Activated naive CD4-positive, alpha-beta T cell treated with anti-CD3 and anti-CD28 coated beads for 36 hours (primary cell): ENCODE results near the gene TENM4. TPM values are rescaled to one million over a fixed set of nuclear protein-coding genes. Genes with fewer than 3 reads are reported as not detected.

Experiments used
- CTCF ChIA-PET: fragments of 350-600 bp; sonication (Branson Sonifier 250); formaldehyde crosslinking; loops from one replicate; lab custom pipeline; 2021; ENCODE audit warnings: antibody characterized with exemption; lab: Charles Lee
- DNase-seq: peaks from one replicate; pipeline ENCODE4 v3.0.0-alpha.2; 2020
- H3K27ac Mint-ChIP-seq: one replicate; pipeline ENCODE4 v1.8.0; 2021; ENCODE audit warnings: mild to moderate bottlenecking, mixed read lengths
- H3K27me3 Mint-ChIP-seq: one replicate; pipeline ENCODE4 v1.8.0; 2021; ENCODE audit warnings: low read depth, mixed read lengths
- H3K36me3 Mint-ChIP-seq: one replicate; pipeline ENCODE4 v1.8.0; 2021; ENCODE audit warnings: low read depth, mixed read lengths
- H3K4me1 Mint-ChIP-seq: one replicate; pipeline ENCODE4 v1.8.0; 2021; ENCODE audit warnings: low read depth, mixed read lengths
- H3K4me3 Mint-ChIP-seq: one replicate; pipeline ENCODE4 v1.8.0; 2021; ENCODE audit warnings: mild to moderate bottlenecking, moderate library complexity, mixed read lengths
- H3K9me3 Mint-ChIP-seq: one replicate; pipeline ENCODE4 v1.8.0; 2021; ENCODE audit warnings: mixed read lengths
- intact Hi-C: fragments of 100-400 bp; cut with micrococcal nuclease; formaldehyde crosslinking; loops from one replicate; pipeline ENCODE4 v1.15.1; 2023
- total RNA-seq, 2 experiments: library from RNA; stranded (reverse); gene quantifications; one replicate each; pipeline ENCODE4 v1.2.3, GENCODE V29; 2021

The TENM4 gene
- total RNA-seq, 2 experiments from 2014 or later, result not detected

DNA sequence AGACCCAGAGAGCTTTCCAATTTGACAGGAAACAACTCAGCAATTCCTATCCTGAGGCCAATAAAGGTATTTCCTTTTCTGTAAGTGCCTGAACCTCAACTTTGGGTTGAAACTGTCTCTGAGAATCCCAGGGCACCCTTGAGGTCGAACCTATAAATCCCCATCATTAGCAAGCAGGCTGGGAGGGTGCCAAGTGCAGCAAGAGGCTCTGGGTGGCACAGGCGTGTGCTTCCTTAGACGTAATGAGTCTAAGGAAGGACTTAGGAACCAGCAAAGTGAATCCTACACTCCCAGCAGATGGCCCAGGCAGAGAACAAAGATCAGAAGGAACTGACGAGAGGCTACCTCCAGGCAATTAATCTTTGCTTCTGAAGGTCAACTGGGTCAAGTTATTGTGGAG lies 631.9 kb downstream of the TENM4 start:
- Mint-ChIP-seq H3K27ac (no peak overlapping the region), H3K9me3 (no peaks in the 10 kb centered on the region), H3K27me3 (peaks cover 8% of the 10 kb centered on the region), H3K4me3 (no peak overlapping the region), H3K4me1 (no peaks in the 10 kb centered on the region), H3K36me3 (no peaks in the 10 kb centered on the region)
- DNase-seq, result no peak
- CTCF ChIA-PET, result no interaction called here
- intact Hi-C loops, result no loop called here

GRCh38 chr11:78807351-78807750 lies 633.5 kb downstream of the TENM4 start:
- no peak for DNase-seq
- H3K36me3 Mint-ChIP-seq, result no peaks in the 10 kb centered on the region
- no peak overlapping the region for H3K4me3 Mint-ChIP-seq
- H3K9me3 Mint-ChIP-seq, result no peaks in the 10 kb centered on the region
- CTCF ChIA-PET, result interaction anchor here (0.6 kb wide), 1 partner anchor 38 kb away, joined by 4 read pairs; no protein-coding TSS in a partner anchor
- intact Hi-C loops, result no loop called here
- H3K4me1 Mint-ChIP-seq, result no peaks in the 10 kb centered on the region
- H3K27me3 Mint-ChIP-seq, result peaks cover 8% of the 10 kb centered on the region
- H3K27ac Mint-ChIP-seq, result no peak overlapping the region

DNA sequence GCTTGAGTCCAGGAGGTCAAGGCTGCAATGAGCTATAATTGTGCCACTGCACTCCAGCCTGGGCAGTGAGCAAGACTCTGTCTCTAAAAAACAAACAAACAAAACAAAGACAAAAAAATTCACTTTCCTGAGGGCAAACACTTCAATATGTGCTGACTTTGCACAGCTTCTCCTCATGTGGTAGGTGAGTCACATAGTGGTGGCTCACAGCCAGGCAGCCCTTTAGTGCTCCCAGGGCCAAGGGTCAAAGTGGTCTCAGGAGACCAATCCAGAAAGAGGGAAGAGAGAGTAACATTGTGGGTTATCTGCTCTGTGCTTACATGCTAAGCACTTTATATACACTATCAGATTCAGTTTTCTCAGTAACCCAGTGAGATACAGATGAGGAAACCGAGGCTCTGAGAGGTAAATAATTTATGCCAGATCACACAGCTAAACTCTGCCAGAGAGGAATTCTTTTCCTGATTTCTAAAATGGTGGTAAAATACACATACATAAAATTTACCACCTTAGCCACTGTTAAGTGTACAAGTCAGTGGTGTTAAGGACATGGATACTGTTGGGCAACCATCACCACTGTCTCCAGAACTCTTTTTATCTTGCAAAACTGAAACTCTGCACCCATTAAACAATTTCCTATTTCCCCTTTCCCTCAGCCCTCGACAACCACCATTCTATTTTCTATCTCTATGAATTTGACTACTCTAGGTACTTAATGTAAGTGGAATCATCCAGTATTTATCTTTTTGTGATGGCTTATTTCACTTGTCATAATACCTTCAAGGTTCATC lies 634.4 kb downstream of the TENM4 start:
- intact Hi-C loops, result no loop called here
- no peak overlapping the region for H3K27ac Mint-ChIP-seq
- no peaks in the 10 kb centered on the region for H3K36me3 Mint-ChIP-seq
- CTCF ChIA-PET, result interaction anchor here (0.9 kb wide), 1 partner anchor 12 kb away, joined by 3 read pairs; no protein-coding TSS in a partner anchor
- H3K4me1 Mint-ChIP-seq, result no peaks in the 10 kb centered on the region
- H3K27me3 Mint-ChIP-seq, result peaks cover 8% of the 10 kb centered on the region
- no peak overlapping the region for H3K4me3 Mint-ChIP-seq
- DNase-seq, result no peak
- no peaks in the 10 kb centered on the region for H3K9me3 Mint-ChIP-seq

DNA sequence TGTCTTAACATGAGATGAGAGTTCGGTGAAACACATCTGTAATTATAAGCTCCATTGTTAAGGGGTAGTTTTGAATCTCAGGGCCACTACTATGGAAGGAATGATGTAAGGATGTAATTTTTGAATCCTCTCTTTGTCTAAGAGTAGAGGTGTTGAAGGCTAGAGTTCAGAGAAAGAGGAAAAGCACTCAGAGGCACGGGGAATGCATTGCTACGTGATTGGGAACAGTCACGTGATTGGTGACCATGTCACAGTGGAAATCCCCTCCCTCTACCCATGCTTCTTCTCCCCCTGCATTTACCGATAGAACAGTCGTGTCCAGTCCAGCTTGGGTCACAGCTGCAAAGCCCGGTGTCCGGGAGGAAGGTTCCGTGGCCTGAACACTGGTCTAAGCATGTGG lies 635.8 kb downstream of the TENM4 start:
- H3K36me3 Mint-ChIP-seq, result no peaks in the 10 kb centered on the region
- no peaks in the 10 kb centered on the region for H3K4me1 Mint-ChIP-seq
- no peak overlapping the region for H3K4me3 Mint-ChIP-seq
- intact Hi-C loops, result no loop called here
- H3K27ac Mint-ChIP-seq, result no peak overlapping the region
- peaks cover 8% of the 10 kb centered on the region for H3K27me3 Mint-ChIP-seq
- H3K9me3 Mint-ChIP-seq, result no peaks in the 10 kb centered on the region
- DNase-seq, result no peak
- CTCF ChIA-PET, result no interaction called here

DNA sequence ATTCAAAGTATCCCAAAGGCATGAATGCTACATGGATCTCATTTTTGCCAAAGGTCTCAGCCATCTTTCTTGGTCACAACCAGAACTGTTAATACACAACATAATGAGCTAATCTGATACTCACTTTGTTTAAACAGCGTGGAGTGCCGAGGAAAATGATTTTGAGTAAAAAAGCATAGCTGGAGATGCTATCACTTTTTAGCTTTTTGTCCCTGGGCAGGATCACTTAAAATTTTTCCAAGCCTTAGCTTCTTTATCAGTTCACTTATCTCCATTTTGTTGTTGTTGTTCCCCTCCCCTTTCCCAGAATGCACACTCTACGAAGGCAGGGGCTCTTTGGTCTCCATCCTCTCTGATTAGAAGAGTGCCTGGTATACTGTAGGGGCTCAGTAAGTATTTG lies 636.8 kb downstream of the TENM4 start:
- CTCF ChIA-PET, result interaction anchor here (1.3 to 2.0 kb wide), 2 partner anchors 11 to 158 kb away, joined by 4 to 8 read pairs; no protein-coding TSS in a partner anchor
- Mint-ChIP-seq H3K36me3 (no peaks in the 10 kb centered on the region), H3K4me3 (no peak overlapping the region), H3K4me1 (no peaks in the 10 kb centered on the region), H3K27me3 (peaks cover 8% of the 10 kb centered on the region), H3K27ac (no peak overlapping the region), H3K9me3 (no peaks in the 10 kb centered on the region)
- intact Hi-C loops, result no loop called here
- no peak for DNase-seq

DNA sequence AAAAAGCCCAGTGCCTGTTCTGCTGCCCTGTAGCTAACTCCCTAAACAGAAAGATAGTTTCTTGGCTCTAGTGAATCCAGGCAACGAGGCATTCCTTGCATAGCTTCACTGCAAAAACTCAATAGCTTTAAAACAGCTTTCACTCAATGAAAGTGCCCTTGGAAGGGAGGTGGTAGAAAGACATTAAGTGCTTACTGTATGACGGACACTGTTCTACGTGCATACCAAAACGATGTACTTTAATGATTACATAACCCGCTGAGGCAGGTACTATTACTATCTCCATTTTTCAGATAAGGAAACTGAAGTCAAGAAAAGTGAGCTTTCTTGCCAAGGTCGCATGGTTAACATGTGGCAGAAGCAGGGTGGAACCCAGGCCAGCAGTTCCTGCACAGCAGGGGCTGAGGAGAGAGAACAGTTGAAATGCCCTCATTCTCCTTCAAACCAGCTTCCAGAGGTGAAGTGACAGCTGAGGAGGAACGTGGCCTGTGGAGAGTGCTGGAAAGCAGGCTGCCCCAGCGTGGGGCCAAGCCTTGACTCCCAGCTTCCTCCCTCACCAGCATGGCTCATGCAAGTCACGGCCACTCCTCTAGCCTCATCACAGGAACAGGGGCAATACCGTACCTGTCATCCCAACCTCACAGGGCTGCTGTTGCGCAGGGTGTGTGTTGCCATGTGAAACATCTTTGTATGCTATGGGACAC lies 638.6 kb downstream of the TENM4 start:
- Mint-ChIP-seq H3K36me3 (no peaks in the 10 kb centered on the region), H3K4me3 (no peak overlapping the region), H3K9me3 (no peaks in the 10 kb centered on the region), H3K27me3 (peaks cover 5% of the 10 kb centered on the region), H3K27ac (no peak overlapping the region), H3K4me1 (no peaks in the 10 kb centered on the region)
- CTCF ChIA-PET, result interaction anchor here (1.0 to 2.0 kb wide), 3 partner anchors 14 to 156 kb away, joined by 3 to 8 read pairs (median 4); no protein-coding TSS in a partner anchor
- intact Hi-C loops, result no loop called here
- no peak for DNase-seq

- no peak for DNase-seq
- no peaks in the 10 kb centered on the region for H3K36me3 Mint-ChIP-seq
- H3K4me1 Mint-ChIP-seq, result no peaks in the 10 kb centered on the region
- H3K27ac Mint-ChIP-seq, result no peak overlapping the region
- CTCF ChIA-PET, result interaction anchor here (1.0 to 1.8 kb wide), 2 partner anchors 13 to 155 kb away, joined by 3 to 4 read pairs; no protein-coding TSS in a partner anchor
- H3K9me3 Mint-ChIP-seq, result no peaks in the 10 kb centered on the region
- no peak overlapping the region for H3K4me3 Mint-ChIP-seq
- H3K27me3 Mint-ChIP-seq, result peaks cover 3% of the 10 kb centered on the region
- intact Hi-C loops, result no loop called here
These were observed 639.5 kb downstream of the TENM4 start for GRCh38 chr11:78801161-78801884.

- H3K4me3 Mint-ChIP-seq, result no peak overlapping the region
- CTCF ChIA-PET, result interaction anchor here (1.1 to 1.8 kb wide), 2 partner anchors 58 to 154 kb away, joined by 3 to 4 read pairs; no protein-coding TSS in a partner anchor
- no peaks in the 10 kb centered on the region for H3K36me3 Mint-ChIP-seq
- no peaks in the 10 kb centered on the region for H3K9me3 Mint-ChIP-seq
- H3K27me3 Mint-ChIP-seq, result no peaks in the 10 kb centered on the region
- H3K27ac Mint-ChIP-seq, result no peak overlapping the region
- no peaks in the 10 kb centered on the region for H3K4me1 Mint-ChIP-seq
- DNase-seq, result no peak
- intact Hi-C loops, result no loop called here
These were observed 640.1 kb downstream of the TENM4 start for GRCh38 chr11:78800756-78801155.

DNA sequence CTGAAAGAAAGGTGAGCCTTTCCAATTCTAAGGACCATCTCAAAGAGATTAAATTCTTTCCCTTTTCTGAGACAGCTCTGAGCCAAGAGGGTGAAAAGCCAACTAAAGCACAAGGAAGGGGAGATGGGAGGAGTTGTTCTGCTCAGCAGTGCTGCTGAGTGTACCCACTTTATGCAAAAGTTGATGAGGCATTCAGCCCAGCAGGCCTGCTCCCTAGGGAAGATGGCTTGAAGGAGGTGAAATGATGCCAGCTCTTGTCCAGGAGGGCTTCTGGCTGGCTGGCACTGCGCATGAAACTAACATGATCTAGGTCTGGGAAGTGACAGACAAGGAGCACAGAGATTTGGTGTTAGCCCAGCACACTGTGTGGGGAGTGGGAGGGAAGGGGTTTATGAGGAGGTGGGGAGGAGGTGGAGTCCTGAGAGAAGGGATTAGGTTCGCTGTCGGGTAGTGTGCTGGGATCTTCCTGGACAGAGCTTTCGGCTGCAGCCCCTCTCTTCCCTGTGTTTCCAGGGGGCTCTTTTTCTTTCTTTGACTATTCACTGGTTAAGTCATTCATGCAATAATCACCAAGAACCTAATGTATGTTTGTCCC lies 640.6 kb downstream of the TENM4 start:
- no peaks in the 10 kb centered on the region for H3K4me1 Mint-ChIP-seq
- H3K27ac Mint-ChIP-seq, result no peak overlapping the region
- no peaks in the 10 kb centered on the region for H3K9me3 Mint-ChIP-seq
- intact Hi-C loops, result no loop called here
- CTCF ChIA-PET, result interaction anchor here (1.1 to 1.8 kb wide), 5 partner anchors 21 to 155 kb away, joined by 3 to 5 read pairs (median 3); no protein-coding TSS in a partner anchor
- no peak overlapping the region for H3K4me3 Mint-ChIP-seq
- no peaks in the 10 kb centered on the region for H3K27me3 Mint-ChIP-seq
- no peak for DNase-seq
- no peaks in the 10 kb centered on the region for H3K36me3 Mint-ChIP-seq

DNA sequence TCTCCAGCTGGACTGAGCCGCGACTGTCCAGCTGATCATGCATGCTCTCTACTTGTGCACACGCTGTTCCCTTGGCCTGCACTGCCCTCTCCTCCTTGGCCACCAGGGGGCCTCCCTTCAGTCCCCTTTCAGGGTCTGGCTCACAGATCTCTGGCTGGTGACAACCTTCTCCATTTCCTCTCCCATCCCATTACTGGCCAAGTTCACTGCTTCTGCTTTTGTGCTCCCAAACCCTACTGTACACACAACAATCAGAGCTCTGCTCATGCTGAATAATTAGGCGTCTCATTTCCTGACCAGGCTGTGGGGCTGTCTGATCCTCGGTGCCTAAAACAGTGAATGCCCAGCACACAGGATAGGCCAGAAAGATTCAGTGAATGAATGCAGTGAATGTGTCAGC lies 642.2 kb downstream of the TENM4 start:
- Mint-ChIP-seq H3K27me3 (no peaks in the 10 kb centered on the region), H3K27ac (no peak overlapping the region), H3K4me3 (no peak overlapping the region), H3K36me3 (no peaks in the 10 kb centered on the region), H3K9me3 (no peaks in the 10 kb centered on the region), H3K4me1 (no peaks in the 10 kb centered on the region)
- CTCF ChIA-PET, result interaction anchor here (0.6 to 3.0 kb wide), 10 partner anchors 10 to 347 kb away, joined by 3 to 13 read pairs (median 4); no protein-coding TSS in a partner anchor
- intact Hi-C loops, result loop anchor here (1.0 to 5.0 kb wide), 2 partner anchors 151 to 302 kb away; no protein-coding TSS in a partner anchor
- DNase-seq, result peak; percentile 62

- Mint-ChIP-seq H3K36me3 (no peaks in the 10 kb centered on the region), H3K27ac (no peak overlapping the region), H3K4me3 (no peak overlapping the region), H3K9me3 (no peaks in the 10 kb centered on the region), H3K4me1 (no peaks in the 10 kb centered on the region), H3K27me3 (no peaks in the 10 kb centered on the region)
- CTCF ChIA-PET, result interaction anchor here (0.7 to 3.0 kb wide), 7 partner anchors 9 to 658 kb away, joined by 4 to 13 read pairs (median 5); no protein-coding TSS in a partner anchor
- intact Hi-C loops, result loop anchor here (5.0 kb wide), 1 partner anchor 150 kb away; no protein-coding TSS in a partner anchor
- DNase-seq, result no peak
These were observed 643.3 kb downstream of the TENM4 start for GRCh38 chr11:78797559-78797958.
